ENCODE data around the gene CELF5.
"Not testable (repeated sequence)": the region's sequence is repeated elsewhere in the genome, so short reads cannot be mapped to it uniquely, and the experiment has no call there.

DNA sequence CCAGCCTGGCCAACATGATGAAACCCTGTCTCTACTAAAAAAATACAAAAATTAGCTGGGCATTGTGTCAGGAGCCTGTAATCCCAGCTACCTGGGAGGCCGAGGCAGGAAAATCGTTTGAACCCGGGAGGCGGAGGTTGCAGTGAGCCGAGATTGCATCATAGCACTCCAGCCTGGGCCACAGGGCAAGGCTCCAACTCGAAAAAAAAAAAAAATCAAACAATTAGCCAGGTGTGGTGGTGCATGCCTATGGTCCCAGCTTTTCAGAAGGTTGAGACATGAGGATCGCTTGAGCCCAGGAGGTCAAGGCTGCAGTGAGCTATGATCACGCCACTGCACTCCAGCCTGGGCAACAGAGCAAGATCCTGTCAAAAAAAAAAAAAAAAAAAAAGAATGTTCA is 76.1 kb downstream of the CELF5 start:
- TF ChIP-seq, protein P1, sequence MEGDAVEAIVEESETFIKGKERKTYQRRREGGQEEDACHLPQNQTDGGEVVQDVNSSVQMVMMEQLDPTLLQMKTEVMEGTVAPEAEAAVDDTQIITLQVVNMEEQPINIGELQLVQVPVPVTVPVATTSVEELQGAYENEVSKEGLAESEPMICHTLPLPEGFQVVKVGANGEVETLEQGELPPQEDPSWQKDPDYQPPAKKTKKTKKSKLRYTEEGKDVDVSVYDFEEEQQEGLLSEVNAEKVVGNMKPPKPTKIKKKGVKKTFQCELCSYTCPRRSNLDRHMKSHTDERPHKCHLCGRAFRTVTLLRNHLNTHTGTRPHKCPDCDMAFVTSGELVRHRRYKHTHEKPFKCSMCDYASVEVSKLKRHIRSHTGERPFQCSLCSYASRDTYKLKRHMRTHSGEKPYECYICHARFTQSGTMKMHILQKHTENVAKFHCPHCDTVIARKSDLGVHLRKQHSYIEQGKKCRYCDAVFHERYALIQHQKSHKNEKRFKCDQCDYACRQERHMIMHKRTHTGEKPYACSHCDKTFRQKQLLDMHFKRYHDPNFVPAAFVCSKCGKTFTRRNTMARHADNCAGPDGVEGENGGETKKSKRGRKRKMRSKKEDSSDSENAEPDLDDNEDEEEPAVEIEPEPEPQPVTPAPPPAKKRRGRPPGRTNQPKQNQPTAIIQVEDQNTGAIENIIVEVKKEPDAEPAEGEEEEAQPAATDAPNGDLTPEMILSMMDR (IDR thresholded peaks at IDR 0.05): not testable (repeated sequence)
- TF ChIP-seq POLR2A (IDR thresholded peaks at IDR 0.05): not testable (repeated sequence)
